Measurements from ENCODE around the gene DCX.

The DCX gene

GRCh38 chrX:111411983-111412382, at the start of gene DCX:
TSS of gene DCX (minus strand) at chrX:111412192. CDS start at chrX:111410398, 1,794 bp downstream.
- no peak for TF ChIP-seq TCF12 (IDR thresholded peaks at IDR 0.05; ENCODE audit: low read depth)
- no peak for TF ChIP-seq ZBTB7A (IDR thresholded peaks at IDR 0.05; ENCODE audit: low read depth)
- TF ChIP-seq TEAD4 (IDR thresholded peaks at IDR 0.05) = no peak
- TF ChIP-seq EP300 (IDR thresholded peaks at IDR 0.05; ENCODE audit: borderline replicate concordance) = no peak
- TF ChIP-seq, protein P1, sequence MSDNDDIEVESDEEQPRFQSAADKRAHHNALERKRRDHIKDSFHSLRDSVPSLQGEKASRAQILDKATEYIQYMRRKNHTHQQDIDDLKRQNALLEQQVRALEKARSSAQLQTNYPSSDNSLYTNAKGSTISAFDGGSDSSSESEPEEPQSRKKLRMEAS (IDR thresholded peaks at IDR 0.05) = no peak
- no peak for TF ChIP-seq CREB1 (IDR thresholded peaks at IDR 0.05; ENCODE audit: low read depth)
- no peak for TF ChIP-seq FOXM1 (IDR thresholded peaks at IDR 0.05; ENCODE audit: borderline replicate concordance, low read depth)
- TF ChIP-seq YY1 (IDR thresholded peaks at IDR 0.05; ENCODE audit: low read depth) = no peak
- TF ChIP-seq, protein P2, sequence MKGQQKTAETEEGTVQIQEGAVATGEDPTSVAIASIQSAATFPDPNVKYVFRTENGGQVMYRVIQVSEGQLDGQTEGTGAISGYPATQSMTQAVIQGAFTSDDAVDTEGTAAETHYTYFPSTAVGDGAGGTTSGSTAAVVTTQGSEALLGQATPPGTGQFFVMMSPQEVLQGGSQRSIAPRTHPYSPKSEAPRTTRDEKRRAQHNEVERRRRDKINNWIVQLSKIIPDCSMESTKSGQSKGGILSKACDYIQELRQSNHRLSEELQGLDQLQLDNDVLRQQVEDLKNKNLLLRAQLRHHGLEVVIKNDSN (IDR thresholded peaks at IDR 0.05) = no peak
- no peak for TF ChIP-seq NFIC (IDR thresholded peaks at IDR 0.05)
- no peak for TF ChIP-seq RAD21 (IDR thresholded peaks at IDR 0.05; ENCODE audit: low read depth)
- TF ChIP-seq CEBPB (IDR thresholded peaks at IDR 0.05) = no peak
- TF ChIP-seq, protein P3, sequence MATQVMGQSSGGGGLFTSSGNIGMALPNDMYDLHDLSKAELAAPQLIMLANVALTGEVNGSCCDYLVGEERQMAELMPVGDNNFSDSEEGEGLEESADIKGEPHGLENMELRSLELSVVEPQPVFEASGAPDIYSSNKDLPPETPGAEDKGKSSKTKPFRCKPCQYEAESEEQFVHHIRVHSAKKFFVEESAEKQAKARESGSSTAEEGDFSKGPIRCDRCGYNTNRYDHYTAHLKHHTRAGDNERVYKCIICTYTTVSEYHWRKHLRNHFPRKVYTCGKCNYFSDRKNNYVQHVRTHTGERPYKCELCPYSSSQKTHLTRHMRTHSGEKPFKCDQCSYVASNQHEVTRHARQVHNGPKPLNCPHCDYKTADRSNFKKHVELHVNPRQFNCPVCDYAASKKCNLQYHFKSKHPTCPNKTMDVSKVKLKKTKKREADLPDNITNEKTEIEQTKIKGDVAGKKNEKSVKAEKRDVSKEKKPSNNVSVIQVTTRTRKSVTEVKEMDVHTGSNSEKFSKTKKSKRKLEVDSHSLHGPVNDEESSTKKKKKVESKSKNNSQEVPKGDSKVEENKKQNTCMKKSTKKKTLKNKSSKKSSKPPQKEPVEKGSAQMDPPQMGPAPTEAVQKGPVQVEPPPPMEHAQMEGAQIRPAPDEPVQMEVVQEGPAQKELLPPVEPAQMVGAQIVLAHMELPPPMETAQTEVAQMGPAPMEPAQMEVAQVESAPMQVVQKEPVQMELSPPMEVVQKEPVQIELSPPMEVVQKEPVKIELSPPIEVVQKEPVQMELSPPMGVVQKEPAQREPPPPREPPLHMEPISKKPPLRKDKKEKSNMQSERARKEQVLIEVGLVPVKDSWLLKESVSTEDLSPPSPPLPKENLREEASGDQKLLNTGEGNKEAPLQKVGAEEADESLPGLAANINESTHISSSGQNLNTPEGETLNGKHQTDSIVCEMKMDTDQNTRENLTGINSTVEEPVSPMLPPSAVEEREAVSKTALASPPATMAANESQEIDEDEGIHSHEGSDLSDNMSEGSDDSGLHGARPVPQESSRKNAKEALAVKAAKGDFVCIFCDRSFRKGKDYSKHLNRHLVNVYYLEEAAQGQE (IDR thresholded peaks at IDR 0.05; ENCODE audit: low read depth) = no peak
- TF ChIP-seq TAF1 (IDR thresholded peaks at IDR 0.05; ENCODE audit: low read depth) = no peak
- no peak for TF ChIP-seq EGR1 (IDR thresholded peaks at IDR 0.05)

GRCh38 chrX:111460607-111461006, 48.6 kb upstream of the DCX start:
- TF ChIP-seq, protein P1 (IDR thresholded peaks at IDR 0.05) = no peak
- TF ChIP-seq CREB1 (IDR thresholded peaks at IDR 0.05; ENCODE audit: low read depth) (no peak), FOXM1 (IDR thresholded peaks at IDR 0.05; ENCODE audit: borderline replicate concordance, low read depth) (no peak), TEAD4 (IDR thresholded peaks at IDR 0.05) (no peak), EGR1 (IDR thresholded peaks at IDR 0.05) (no peak), RAD21 (IDR thresholded peaks at IDR 0.05; ENCODE audit: low read depth) (no peak), CEBPB (IDR thresholded peaks at IDR 0.05) (no peak), NFIC (IDR thresholded peaks at IDR 0.05) (no peak), YY1 (IDR thresholded peaks at IDR 0.05; ENCODE audit: low read depth) (no peak)
- TF ChIP-seq, protein P3 (IDR thresholded peaks at IDR 0.05; ENCODE audit: low read depth) = no peak
- TF ChIP-seq, protein P2 (IDR thresholded peaks at IDR 0.05) = no peak

DNA sequence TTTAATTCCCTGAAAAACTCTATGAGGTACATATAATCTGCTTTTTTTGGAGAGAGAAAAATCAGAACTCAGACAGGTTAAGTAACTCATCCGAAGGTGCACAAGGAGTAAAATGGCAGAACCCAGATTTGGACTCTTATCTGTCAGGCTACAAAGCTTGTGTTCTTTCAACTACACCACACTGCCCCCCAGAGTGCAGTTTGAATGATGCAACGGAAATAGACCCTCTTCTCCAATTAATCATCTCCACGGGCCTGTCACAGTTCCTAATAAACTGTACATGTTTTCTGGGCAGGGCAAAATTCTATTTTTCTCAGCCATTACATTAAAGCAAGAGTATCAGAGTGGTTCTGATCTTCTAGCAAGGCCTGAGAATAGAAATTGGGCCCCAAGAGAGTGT, 35.3 kb upstream of the DCX start:
- peak; percentile 21; the same call in 1 of the 2 replicates for TF ChIP-seq RAD21 (IDR thresholded peaks at IDR 0.05; ENCODE audit: low read depth)
- TF ChIP-seq, protein P1 (IDR thresholded peaks at IDR 0.05) = no peak

DNA sequence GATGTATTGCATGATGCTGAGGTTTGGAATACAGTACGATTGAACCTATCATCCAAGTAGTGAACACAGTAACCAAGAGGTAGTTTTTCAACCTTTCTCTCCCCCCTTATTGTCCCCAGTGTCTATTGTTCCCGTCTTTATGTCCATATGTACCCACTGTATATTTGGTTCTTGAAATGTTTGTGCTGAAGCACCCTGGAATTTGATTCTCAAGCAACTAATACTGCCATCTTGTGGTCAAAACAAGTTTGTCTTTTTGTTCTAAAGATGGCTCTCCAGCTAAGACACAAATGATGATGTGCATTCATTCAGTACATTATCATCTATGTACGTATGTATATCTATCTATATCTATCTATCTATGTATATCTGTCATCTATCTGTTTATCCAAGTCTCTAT, 33.5 kb upstream of the DCX start:
- TF ChIP-seq RAD21 (IDR thresholded peaks at IDR 0.05; ENCODE audit: low read depth) = peak; percentile 42; the same call in 1 of the 2 replicates
- TF ChIP-seq YY1 (IDR thresholded peaks at IDR 0.05; ENCODE audit: low read depth) = no peak
- TF ChIP-seq, protein P1 (IDR thresholded peaks at IDR 0.05) = no peak
- TF ChIP-seq CREB1 (IDR thresholded peaks at IDR 0.05; ENCODE audit: low read depth) = no peak

DNA sequence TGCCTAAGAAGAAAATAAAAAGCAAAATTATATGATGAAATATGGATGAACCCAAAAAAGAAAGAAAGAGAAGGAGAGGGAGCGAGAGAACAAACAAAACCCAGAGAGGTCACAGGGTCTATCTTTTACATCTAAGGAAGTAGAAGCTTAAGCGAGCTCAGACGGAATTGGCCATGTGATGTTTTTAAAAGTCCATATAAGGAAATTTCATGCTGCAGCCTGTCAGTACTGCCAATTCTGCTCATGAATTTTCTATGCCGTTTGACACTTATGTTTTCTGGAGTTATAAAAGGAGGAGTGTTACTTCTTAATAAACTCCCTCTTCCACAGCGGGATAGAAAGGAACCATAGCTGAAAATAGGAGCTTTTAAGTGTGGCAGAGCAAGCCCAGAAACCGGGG, 32.9 kb upstream of the DCX start:
- TF ChIP-seq ZBTB7A (IDR thresholded peaks at IDR 0.05; ENCODE audit: low read depth) = no peak
- TF ChIP-seq CREB1 (IDR thresholded peaks at IDR 0.05; ENCODE audit: low read depth) = no peak
- TF ChIP-seq TCF12 (IDR thresholded peaks at IDR 0.05; ENCODE audit: low read depth) = no peak

- TF ChIP-seq TCF12 (IDR thresholded peaks at IDR 0.05; ENCODE audit: low read depth) (no peak), EGR1 (IDR thresholded peaks at IDR 0.05) (no peak), FOXM1 (IDR thresholded peaks at IDR 0.05; ENCODE audit: borderline replicate concordance, low read depth) (no peak), ZBTB7A (IDR thresholded peaks at IDR 0.05; ENCODE audit: low read depth) (no peak), YY1 (IDR thresholded peaks at IDR 0.05; ENCODE audit: low read depth) (no peak)
- TF ChIP-seq, protein P2 (IDR thresholded peaks at IDR 0.05) = no peak
- TF ChIP-seq, protein P3 (IDR thresholded peaks at IDR 0.05; ENCODE audit: low read depth) = no peak
These were observed 32.0 kb upstream of the DCX start for GRCh38 chrX:111443946-111444345.

Measured in Ishikawa (cell line).